GM23248 (cell line): ENCODE results near the gene RNU1-4.
"Not testable (repeated sequence)": the region's sequence is repeated elsewhere in the genome, so short reads cannot be mapped to it uniquely, and the experiment has no call there.

Experiments used
- EZH2 ChIP-seq: fragments of 200-600 bp; sonication (generic); IDR thresholded peaks from 2 replicates; pipeline ENCODE4 v1.6.1; 2018; ENCODE audit warnings: antibody characterized with exemption, mild to moderate bottlenecking; ENCODE audit not compliant: insufficient read depth, poor library complexity, severe bottlenecking
- EZH2phosphoT487 ChIP-seq: fragments of 200-600 bp; sonication (generic); IDR thresholded peaks from 2 replicates; pipeline ENCODE4 v1.6.1; 2018; ENCODE audit warnings: antibody characterized with exemption, moderate library complexity, mild to moderate bottlenecking, low read depth; ENCODE audit not compliant: insufficient read depth

DNA sequence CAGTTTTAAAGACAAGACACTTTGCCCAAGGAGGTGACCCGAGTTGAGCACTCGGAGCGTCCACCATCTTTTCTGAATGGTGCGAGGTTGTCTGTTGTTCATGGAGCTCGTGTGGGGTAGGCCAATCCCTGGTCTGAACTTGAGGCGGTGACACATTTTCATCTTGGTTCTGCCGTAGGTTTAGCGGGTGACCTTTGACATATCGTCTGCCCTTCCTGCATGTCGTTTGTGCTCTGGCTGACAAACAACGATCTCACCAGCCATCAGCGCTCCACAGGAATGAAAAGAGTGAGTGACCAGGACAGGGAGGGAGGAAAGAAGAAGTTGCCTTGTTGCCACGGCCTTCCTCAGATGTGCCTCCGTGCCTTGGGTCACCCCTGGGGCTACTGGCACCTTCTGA, 34.5 kb downstream of the RNU1-4 start:
- TF ChIP-seq EZH2, EZH2phosphoT487: not testable (repeated sequence)
